ENCODE data around the gene SSH3. TPM values are rescaled to one million over a fixed set of nuclear protein-coding genes. Genes with fewer than 3 reads are reported as not detected.

The SSH3 gene
- total and polyA plus RNA-seq, 2 donors, result 23.6 to 52.7 TPM

DNA sequence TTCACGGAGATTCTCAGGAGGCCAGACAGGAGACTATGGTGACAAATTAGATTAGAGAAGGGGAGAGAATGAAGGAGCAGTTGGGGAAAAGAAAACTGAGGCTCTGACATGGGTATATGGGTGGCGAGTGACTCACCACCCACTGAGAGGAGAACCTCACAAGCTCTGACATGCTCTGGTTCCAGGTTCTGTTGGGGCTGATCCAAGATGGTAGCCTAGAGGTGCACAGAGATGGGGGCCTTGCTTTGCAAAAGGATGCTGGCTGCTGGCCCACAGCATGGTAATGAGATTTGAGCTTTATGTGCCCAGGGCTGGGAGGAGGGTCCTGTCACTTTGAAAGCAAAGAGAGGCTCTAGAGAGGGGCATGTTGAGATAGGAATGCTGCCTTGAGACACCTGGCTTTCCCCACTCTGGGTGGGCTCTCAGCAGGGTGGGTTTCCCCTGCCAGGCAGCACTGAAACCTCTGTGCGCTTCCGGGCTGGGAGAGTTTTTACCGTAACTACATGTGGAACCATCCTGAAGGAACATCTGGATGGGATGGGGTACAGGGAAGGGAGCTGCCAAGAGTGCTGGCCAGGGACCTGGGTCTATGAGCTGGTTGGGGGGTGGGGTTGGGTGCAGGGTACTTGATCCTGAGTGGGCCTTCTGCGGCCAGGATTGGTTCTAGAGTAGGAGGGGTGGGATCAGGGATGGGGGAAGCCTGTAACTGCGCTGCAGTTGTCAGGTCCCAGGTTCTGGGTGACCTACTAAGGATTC lies 38.3 kb upstream of the SSH3 start:
- Histone ChIP-seq H3K4me1 (ENCODE audit: insufficient read depth) (no peaks in the 10 kb centered on the region), H3K27ac (ENCODE audit: low read depth) (no peak overlapping the region)
- 91% methylated on average over 7 of the region's 7 CpGs for WGBS

DNA sequence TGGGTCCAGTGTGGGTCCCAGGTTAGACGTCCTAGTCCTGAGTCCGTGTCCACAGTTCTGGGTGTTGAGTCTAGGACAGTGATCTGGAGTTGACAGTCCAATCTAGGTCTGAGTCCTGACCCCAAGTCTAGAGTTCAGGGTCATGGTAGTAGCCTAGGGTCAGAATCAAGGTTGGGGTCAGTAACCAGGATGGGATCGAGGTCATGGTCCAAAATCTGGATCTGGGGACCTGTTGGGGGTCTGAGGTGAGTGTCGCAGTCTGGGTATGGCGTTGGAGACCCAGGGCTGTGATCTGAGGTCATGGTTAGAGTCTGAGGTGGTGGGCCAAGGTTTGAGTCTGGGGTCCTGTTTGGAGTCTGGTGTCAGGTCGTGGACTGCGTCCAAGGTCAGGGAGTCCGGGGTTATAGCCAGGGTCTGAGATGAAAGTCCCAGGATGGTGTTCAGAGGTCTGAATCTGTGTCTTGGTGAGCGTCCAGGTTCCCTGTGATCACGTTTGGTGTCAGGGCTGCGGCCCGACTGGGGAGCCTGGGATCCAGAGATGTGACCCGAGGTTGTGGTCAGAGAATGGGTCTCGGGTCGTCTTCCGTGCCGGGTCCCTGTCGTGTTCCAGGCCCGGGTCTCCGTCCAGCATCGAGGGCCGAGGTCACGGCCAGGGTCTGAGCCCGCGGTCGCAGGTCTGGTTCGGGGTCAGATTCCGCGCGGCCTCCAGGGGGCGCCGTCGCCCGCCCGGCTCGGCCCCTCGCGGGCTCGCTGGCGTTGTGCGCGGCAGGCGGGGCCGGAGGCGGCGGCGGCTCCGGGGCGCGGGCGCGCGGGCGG lies 37.5 kb upstream of the SSH3 start:
- WGBS, result 12% methylated on average over 54 of the region's 54 CpGs
- Histone ChIP-seq H3K36me3 (ENCODE audit: insufficient read depth) (no peaks in the 10 kb centered on the region), H3K27ac (ENCODE audit: low read depth) (no peak overlapping the region), H3K4me1 (ENCODE audit: insufficient read depth) (peaks cover under 1% of the 10 kb centered on the region), H3K4me3 (ENCODE audit: low read depth, low read length) (peak overlapping the region; percentile 95)
- DNase-seq (ENCODE audit: extremely low spot score), result no peak

More for the DNA sequence above, 38.3 kb upstream of the SSH3 start:
- no peaks in the 10 kb centered on the region for H3K36me3 ChIP-seq (ENCODE audit: insufficient read depth)
- H3K4me3 ChIP-seq (ENCODE audit: low read depth, low read length), result no peak overlapping the region
- DNase-seq (ENCODE audit: extremely low spot score), result no peak

- under 1% methylated on average over 103 of the region's 103 CpGs for WGBS
- peak within 1 kb of the TSS; percentile 95 for H3K4me3 ChIP-seq (ENCODE audit: low read depth, low read length)
- peak within 1 kb of the TSS; percentile 81 for H3K27ac ChIP-seq (ENCODE audit: low read depth)
- no peaks in the 10 kb centered on the region for H3K36me3 ChIP-seq (ENCODE audit: insufficient read depth)
- H3K4me1 ChIP-seq (ENCODE audit: insufficient read depth), result peaks cover 2% of the 10 kb centered on the region
- no peak for DNase-seq (ENCODE audit: extremely low spot score)
These were observed 36.7 kb upstream of the SSH3 start, which contains the start of gene GRK2 for GRCh38 chr11:67266449-67267187. Gene GRK2, plus strand, starts transcription at chr11:67266473. Its CDS starts 227 bp downstream, at chr11:67266700.

- Histone ChIP-seq H3K4me3 (ENCODE audit: low read depth, low read length) (peak overlapping the region; percentile 95), H3K4me1 (ENCODE audit: insufficient read depth) (peaks cover 2% of the 10 kb centered on the region), H3K27ac (ENCODE audit: low read depth) (peak overlapping the region; percentile 81), H3K36me3 (ENCODE audit: insufficient read depth) (no peaks in the 10 kb centered on the region)
- no peak for DNase-seq (ENCODE audit: extremely low spot score)
- WGBS, result 22% methylated on average over 30 of the region's 30 CpGs
These were observed 35.9 kb upstream of the SSH3 start for GRCh38 chr11:67267188-67268080.

DNA sequence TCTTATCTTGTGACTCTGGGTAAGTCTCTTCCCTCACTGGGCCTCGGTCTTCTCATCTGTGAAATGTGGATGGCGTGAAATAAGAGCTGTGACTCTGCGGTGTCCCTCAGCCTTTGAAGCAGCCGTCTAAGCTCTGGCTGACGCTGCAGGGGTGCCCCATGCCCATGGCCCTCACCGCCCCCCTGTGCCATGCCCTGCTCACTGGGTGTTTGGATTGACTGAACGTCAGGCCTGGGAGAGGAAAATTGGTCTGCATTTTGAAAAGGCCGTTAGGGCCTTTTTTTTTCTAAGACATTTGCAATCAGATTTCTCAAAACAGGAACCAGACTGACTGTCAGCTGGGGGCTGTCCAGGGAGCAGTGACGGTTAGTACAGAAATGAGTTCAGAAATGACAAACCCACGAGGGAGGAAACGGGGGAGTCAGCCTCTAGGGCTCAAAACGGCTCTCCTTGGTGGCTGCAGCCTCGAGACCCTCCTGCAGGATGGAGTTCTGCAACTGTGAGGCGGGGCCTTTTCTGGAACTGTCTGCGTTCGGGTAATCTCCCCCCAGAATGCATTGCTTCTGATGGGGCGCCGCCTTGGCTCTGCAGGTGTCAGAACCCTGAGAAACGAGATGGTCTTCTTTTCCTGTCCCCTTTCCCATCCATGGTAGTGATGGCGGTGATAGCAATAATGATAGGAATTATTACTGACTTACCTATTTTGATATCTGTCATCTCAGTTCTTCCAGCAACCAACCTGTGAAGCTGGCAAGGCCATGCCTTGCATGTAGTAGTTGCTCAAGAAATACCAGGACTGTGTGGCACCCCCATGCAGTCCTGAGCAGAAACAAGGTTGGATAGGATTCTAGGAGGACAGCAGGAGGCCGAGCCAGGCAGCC lies 35.0 kb upstream of the SSH3 start:
- peak overlapping the region; percentile 95 for H3K4me3 ChIP-seq (ENCODE audit: low read depth, low read length)
- no peaks in the 10 kb centered on the region for H3K36me3 ChIP-seq (ENCODE audit: insufficient read depth)
- DNase-seq (ENCODE audit: extremely low spot score), result no peak
- 62% methylated on average over 21 of the region's 21 CpGs for WGBS
- peak overlapping the region; percentile 62 for H3K27ac ChIP-seq (ENCODE audit: low read depth)
- peaks cover 2% of the 10 kb centered on the region for H3K4me1 ChIP-seq (ENCODE audit: insufficient read depth)

- 85% methylated on average over 13 of the region's 13 CpGs for WGBS
- H3K4me3 ChIP-seq (ENCODE audit: low read depth, low read length), result no peak overlapping the region
- no peaks in the 10 kb centered on the region for H3K36me3 ChIP-seq (ENCODE audit: insufficient read depth)
- H3K4me1 ChIP-seq (ENCODE audit: insufficient read depth), result peaks cover 2% of the 10 kb centered on the region
- DNase-seq (ENCODE audit: extremely low spot score), result no peak
- no peak overlapping the region for H3K27ac ChIP-seq (ENCODE audit: low read depth)
These were observed 34.4 kb upstream of the SSH3 start for GRCh38 chr11:67268962-67269268.

- no peak for DNase-seq (ENCODE audit: extremely low spot score)
- peaks cover 2% of the 10 kb centered on the region for H3K4me1 ChIP-seq (ENCODE audit: insufficient read depth)
- peak overlapping the region; percentile 61 for H3K27ac ChIP-seq (ENCODE audit: low read depth)
- H3K36me3 ChIP-seq (ENCODE audit: insufficient read depth), result no peaks in the 10 kb centered on the region
- 41% methylated on average over 15 of the region's 15 CpGs for WGBS
- H3K4me3 ChIP-seq (ENCODE audit: low read depth, low read length), result peak overlapping the region; percentile 11
These were observed 33.7 kb upstream of the SSH3 start for GRCh38 chr11:67269401-67270255.

GRCh38 chr11:67270256-67271204 lies 32.8 kb upstream of the SSH3 start:
- Histone ChIP-seq H3K4me3 (ENCODE audit: low read depth, low read length) (peak overlapping the region; percentile 11), H3K36me3 (ENCODE audit: insufficient read depth) (no peaks in the 10 kb centered on the region), H3K27ac (ENCODE audit: low read depth) (peak overlapping the region; percentile 61), H3K4me1 (ENCODE audit: insufficient read depth) (peaks cover 2% of the 10 kb centered on the region)
- WGBS, result 41% methylated on average over 28 of the region's 28 CpGs
- no peak for DNase-seq (ENCODE audit: extremely low spot score)

DNA sequence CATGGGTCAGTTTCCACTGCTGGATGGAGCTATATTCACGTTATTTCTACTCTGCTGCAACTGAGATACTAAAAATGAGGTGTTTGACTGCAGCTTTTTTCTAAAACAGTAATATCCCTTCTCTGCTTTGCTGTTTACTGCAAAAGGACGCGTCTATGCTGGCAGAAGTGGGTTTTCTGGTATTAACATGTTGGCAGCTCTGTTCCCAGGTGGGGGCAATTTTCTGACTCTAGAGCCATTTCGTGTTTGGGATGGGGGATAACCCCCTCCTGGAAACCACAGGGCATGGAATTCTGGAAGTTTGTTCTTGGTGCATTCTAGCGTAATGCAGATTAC lies 32.2 kb upstream of the SSH3 start:
- 61% methylated on average over 5 of the region's 5 CpGs for WGBS
- Histone ChIP-seq H3K27ac (ENCODE audit: low read depth) (no peak overlapping the region), H3K4me1 (ENCODE audit: insufficient read depth) (peaks cover 2% of the 10 kb centered on the region), H3K36me3 (ENCODE audit: insufficient read depth) (no peaks in the 10 kb centered on the region), H3K4me3 (ENCODE audit: low read depth, low read length) (no peak overlapping the region)
- no peak for DNase-seq (ENCODE audit: extremely low spot score)

- no peak for DNase-seq (ENCODE audit: extremely low spot score)
- no peak overlapping the region for H3K4me3 ChIP-seq (ENCODE audit: low read depth, low read length)
- no peaks in the 10 kb centered on the region for H3K36me3 ChIP-seq (ENCODE audit: insufficient read depth)
- peaks cover 2% of the 10 kb centered on the region for H3K4me1 ChIP-seq (ENCODE audit: insufficient read depth)
- H3K27ac ChIP-seq (ENCODE audit: low read depth), result no peak overlapping the region
- 65% methylated on average over 19 of the region's 19 CpGs for WGBS
These were observed 31.6 kb upstream of the SSH3 start for GRCh38 chr11:67271541-67272284.
